GM10266 (cell line): Measurements from ENCODE around the gene SLC19A2.

Source experiments
- DNase-seq: peaks from one replicate; pipeline ENCODE4 v3.0.0; 2012; ENCODE audit errors: extremely low spot score
- TF ChIP-seq, protein P1 (sequence below): IDR thresholded peaks from 2 replicates; pipeline ENCODE4 v1.5.1; 2012; ENCODE audit warnings: mild to moderate bottlenecking, low read depth; ENCODE audit not compliant: control insufficient read depth, insufficient read depth; ENCODE audit errors: missing control alignments

The SLC19A2 gene

DNA sequence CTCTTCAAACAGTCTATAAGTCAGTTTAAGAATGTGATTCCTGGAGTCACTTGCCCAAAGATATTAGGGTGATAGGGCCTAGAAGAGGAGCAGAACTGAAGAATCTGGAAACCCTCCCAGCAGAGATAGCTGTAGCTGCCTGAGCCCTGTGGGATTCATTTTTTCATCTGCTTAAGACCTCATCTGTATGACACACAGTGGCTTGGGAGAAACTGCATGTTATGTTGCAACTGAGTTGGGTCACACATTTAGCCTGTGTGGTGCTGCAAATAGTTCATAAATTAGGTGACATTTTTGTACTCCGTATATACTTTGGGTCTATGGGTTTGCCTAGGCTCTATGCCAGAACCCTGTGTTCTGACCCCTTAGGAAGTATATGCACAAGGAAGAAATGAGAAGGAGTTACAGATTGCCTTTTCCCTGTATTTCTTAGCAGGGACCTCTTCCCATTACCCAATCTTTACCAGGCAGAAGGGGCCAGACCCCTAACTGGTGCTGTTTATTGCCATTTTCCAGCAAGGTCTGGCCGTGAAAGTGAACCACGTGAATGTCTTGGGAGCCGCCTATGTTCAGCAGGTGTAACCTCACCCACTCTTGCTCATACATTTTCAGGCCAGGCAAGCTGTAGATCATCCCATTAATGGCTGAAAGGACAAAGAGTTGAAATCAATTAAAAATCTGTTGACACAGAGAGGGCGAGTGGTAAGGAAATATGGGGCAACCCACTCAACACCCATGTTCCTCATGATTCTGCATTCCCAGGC lies 41.9 kb upstream of the SLC19A2 start:
- DNase-seq: no peak
- TF ChIP-seq, protein P1, sequence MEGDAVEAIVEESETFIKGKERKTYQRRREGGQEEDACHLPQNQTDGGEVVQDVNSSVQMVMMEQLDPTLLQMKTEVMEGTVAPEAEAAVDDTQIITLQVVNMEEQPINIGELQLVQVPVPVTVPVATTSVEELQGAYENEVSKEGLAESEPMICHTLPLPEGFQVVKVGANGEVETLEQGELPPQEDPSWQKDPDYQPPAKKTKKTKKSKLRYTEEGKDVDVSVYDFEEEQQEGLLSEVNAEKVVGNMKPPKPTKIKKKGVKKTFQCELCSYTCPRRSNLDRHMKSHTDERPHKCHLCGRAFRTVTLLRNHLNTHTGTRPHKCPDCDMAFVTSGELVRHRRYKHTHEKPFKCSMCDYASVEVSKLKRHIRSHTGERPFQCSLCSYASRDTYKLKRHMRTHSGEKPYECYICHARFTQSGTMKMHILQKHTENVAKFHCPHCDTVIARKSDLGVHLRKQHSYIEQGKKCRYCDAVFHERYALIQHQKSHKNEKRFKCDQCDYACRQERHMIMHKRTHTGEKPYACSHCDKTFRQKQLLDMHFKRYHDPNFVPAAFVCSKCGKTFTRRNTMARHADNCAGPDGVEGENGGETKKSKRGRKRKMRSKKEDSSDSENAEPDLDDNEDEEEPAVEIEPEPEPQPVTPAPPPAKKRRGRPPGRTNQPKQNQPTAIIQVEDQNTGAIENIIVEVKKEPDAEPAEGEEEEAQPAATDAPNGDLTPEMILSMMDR: no peak

DNA sequence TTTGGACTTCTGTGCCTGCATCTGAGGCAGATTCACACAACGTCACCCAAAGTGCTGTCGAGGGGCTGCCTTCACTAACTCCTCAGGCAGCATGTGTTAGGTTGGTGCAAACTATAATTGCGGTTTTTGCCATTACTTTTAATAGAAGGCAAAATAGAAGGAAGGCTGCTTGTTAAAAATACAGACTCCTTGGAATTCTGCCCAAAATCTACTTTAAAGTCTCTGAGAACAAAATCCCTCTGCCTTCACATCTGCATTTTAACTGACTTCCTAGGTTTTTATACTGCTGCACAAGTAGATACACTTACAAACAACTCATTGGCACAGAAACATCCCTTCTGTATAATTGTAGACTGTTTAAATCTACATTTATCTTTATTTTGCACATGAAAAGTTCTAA lies 41.3 kb upstream of the SLC19A2 start:
- DNase-seq: no peak
- TF ChIP-seq, protein P1: no peak

DNA sequence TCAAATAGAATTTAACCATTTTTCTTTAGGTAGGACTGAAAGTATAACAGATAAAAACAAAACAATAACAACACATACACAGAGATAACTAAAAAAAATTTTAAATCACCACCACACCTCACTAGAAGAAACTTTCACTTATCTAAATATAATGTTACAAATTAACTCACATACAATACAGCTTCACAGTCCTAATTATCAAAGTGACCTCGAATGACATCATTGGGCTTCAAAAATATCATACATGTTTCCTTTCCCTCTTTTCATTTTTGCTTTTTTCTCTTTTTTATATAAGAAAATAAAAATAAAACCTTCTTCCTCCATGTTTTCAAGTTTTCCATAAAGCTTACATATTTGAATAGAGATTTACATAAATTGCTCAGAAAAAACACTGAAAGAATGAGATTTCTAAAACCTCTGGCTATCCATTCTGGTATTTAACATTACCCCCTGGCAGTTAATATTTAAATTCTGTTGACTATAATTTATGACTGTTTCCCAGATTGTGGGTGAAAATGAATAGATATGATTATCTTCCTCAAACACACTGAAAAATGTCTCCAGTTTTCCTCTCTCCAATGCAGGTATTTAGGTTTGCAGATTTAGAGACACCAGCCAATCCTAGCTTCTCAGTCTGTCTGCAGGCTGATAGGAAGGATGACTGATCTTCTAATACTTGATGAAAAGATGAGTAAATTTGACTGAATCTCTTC lies 40.5 kb upstream of the SLC19A2 start:
- TF ChIP-seq, protein P1: no peak
- no peak for DNase-seq

DNA sequence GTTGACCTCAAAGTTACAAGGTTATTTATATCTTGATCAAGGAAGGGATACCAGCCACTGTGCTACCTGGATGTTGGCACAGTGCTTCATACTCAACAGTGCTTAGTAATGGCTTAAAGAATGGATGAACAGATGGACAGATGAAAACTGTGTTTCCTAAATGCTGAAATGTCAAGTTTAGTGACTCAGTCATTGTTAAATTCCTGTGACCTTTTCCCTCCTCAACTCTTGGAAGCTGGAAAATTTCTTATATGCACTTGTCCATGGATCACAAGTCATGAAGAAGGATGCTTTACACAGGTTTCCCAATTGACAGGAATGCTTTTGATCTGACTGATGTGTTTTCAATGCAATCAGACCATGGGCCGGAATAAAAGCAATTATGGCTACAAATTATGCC lies 39.6 kb upstream of the SLC19A2 start:
- DNase-seq: no peak

DNA sequence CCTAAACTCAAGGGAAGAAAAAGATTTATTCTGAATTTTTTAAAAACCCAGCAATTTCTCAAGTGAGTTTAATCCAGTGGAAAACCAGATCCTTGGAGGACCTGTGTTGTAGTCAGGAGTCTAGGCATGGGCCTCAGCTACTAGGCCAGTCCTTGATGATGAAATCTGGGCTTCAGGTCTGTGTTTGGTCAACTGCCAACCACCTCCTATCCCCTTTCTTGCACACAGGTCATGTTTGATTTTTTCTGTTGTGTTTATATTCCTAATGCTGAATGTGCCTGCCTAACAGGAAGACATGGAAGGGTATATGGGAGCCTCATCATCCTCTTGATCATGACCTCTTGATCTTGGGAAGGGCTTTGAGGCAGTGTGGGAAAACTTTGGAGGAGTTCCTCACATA lies 38.2 kb upstream of the SLC19A2 start:
- DNase-seq: no peak
- TF ChIP-seq, protein P1: no peak

More for the DNA sequence above, 39.6 kb upstream of the SLC19A2 start:
- TF ChIP-seq, protein P1: no peak

DNA sequence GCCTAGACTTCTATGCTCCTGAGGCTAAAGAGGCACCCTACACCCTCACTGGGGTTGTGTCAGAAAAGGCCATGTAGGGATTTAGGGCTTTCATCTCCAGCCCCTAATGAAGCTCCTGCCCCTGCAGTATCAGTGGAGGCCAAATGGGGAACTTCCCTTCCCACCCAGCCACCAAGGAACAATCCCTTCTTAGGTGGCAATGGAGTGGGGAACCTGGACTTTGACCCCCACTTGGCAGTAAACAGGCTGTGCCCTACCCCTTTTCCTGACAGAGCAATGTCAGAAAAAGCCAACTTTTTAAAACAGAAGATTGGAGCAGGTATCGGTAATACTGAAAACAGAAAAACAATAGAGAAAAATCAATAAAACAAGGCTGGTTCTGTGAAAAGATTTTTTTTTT lies 35.5 kb upstream of the SLC19A2 start:
- TF ChIP-seq, protein P1: no peak
- DNase-seq: no peak
